GM12878 (cell line): Measurements from ENCODE around the gene HOXD10.

ENCODE experiments used
- BACH1 ChIP-seq: fragments of 450-650 bp; IDR thresholded peaks from 2 replicates; pipeline ENCODE4 v1.6.1; 2017; ENCODE audit warnings: mild to moderate bottlenecking, borderline replicate concordance
- BCL11A ChIP-seq: IDR thresholded peaks from 2 replicates; pipeline ENCODE4 v1.6.1; 2011; ENCODE audit warnings: low read depth, low read length
- CREB1 ChIP-seq: IDR thresholded peaks from 2 replicates; pipeline ENCODE4 v1.6.1; 2012; ENCODE audit warnings: low read depth, mild to moderate bottlenecking, inconsistent platforms
- EED ChIP-seq: sonication (generic); IDR thresholded peaks from 2 replicates; pipeline ENCODE4 v1.6.1; 2016; ENCODE audit warnings: antibody characterized with exemption, low read depth
- HCFC1 ChIP-seq: fragments of 150-350 bp; IDR thresholded peaks from 2 replicates; pipeline ENCODE4 v1.6.1; 2014; ENCODE audit warnings: low read length
- JUNB ChIP-seq: IDR thresholded peaks from 2 replicates; pipeline ENCODE4 v1.6.1; 2016; ENCODE audit warnings: antibody characterized with exemption, mild to moderate bottlenecking
- NR2C1 ChIP-seq: fragments of 450-650 bp; IDR thresholded peaks from 2 replicates; pipeline ENCODE4 v1.6.1; 2017; ENCODE audit warnings: antibody characterized with exemption, mild to moderate bottlenecking, moderate library complexity
- NR2C2 ChIP-seq: IDR thresholded peaks from 2 replicates; pipeline ENCODE4 v1.6.1; 2011; ENCODE audit warnings: borderline replicate concordance, low read depth; ENCODE audit not compliant: control insufficient read depth, insufficient read length
- RFX5 ChIP-seq: IDR thresholded peaks from 2 replicates; pipeline ENCODE4 v1.6.1; 2011; ENCODE audit warnings: low read depth, low read length, improper control_type of control experiment
- TF ChIP-seq, protein P1 (sequence below): IDR thresholded peaks from 2 replicates; pipeline ENCODE4 v1.6.1; 2012; ENCODE audit warnings: mild to moderate bottlenecking, low read depth, low read length
- TF ChIP-seq, protein P2 (sequence below): IDR thresholded peaks from 2 replicates; pipeline ENCODE4 v1.6.1; 2011; ENCODE audit warnings: low read depth, low read length, improper control_type of control experiment, borderline replicate concordance
- TF ChIP-seq, protein P3 (sequence below), 3 experiments: IDR thresholded peaks in 2 of 3; conservative IDR thresholded peaks in 1 of 3; 2 replicates each; pipeline ENCODE4 v1.5.1; 2011; ENCODE audit warnings: low read depth in 3 of 3, low read length in 3 of 3, mild to moderate bottlenecking in 3 of 3, control low read depth in 2 of 3, moderate library complexity in 2 of 3, inconsistent platforms in 1 of 3, mixed read lengths in 1 of 3; ENCODE audit not compliant: control insufficient read depth in 2 of 3, insufficient read depth in 1 of 3; ENCODE audit errors: extremely low read depth in 1 of 3

DNA sequence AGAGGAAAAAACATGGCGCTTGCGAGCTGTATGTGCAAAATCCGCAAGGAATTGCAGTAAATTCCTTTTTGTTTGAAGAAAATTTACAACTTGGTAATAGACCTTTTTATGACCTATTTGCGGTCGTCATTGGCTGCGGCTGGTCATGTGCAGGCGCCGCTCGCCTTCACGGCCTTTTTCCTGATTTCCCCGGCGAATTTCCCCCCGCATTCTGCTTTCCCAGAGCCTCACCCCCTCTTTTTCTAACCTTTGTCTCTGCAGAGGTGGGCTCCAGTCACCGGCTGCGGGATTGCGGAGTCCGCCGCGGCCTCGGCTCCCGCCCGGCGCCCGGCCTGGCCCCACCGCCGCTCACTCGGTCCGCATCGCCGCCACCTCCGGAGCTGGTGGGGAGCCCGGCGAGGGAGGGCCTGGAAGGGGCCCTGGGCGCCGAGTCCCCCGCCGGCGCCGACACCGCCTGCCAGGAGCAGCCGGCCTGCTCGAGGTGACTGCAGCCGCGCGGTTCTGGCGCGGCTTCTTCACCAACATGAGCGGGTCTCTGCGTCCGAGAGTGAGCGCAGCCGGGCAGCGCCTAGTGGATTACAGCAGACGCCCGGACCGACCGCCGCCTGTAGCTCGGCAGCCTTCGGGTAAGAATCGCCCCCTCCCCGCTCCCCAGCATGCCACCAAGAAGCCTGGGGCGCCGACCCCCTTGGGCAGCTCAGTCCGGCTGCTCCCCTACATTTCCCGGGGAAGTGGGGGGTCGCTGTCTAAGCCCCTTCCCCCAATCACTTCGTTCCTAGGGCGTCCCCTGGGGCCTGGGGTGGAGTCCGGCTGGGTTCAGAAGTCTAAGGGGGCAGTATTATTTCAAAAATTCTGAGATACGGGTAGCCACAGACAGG lies 20.0 kb downstream of the HOXD10 start:
- TF ChIP-seq CREB1 (no peak), EED (no peak), HCFC1 (no peak), BACH1 (no peak), JUNB (no peak), NR2C2 (no peak), RFX5 (no peak), BCL11A (no peak), NR2C1 (no peak)
- TF ChIP-seq, protein P1, sequence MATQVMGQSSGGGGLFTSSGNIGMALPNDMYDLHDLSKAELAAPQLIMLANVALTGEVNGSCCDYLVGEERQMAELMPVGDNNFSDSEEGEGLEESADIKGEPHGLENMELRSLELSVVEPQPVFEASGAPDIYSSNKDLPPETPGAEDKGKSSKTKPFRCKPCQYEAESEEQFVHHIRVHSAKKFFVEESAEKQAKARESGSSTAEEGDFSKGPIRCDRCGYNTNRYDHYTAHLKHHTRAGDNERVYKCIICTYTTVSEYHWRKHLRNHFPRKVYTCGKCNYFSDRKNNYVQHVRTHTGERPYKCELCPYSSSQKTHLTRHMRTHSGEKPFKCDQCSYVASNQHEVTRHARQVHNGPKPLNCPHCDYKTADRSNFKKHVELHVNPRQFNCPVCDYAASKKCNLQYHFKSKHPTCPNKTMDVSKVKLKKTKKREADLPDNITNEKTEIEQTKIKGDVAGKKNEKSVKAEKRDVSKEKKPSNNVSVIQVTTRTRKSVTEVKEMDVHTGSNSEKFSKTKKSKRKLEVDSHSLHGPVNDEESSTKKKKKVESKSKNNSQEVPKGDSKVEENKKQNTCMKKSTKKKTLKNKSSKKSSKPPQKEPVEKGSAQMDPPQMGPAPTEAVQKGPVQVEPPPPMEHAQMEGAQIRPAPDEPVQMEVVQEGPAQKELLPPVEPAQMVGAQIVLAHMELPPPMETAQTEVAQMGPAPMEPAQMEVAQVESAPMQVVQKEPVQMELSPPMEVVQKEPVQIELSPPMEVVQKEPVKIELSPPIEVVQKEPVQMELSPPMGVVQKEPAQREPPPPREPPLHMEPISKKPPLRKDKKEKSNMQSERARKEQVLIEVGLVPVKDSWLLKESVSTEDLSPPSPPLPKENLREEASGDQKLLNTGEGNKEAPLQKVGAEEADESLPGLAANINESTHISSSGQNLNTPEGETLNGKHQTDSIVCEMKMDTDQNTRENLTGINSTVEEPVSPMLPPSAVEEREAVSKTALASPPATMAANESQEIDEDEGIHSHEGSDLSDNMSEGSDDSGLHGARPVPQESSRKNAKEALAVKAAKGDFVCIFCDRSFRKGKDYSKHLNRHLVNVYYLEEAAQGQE, result no peak
- TF ChIP-seq, protein P2, sequence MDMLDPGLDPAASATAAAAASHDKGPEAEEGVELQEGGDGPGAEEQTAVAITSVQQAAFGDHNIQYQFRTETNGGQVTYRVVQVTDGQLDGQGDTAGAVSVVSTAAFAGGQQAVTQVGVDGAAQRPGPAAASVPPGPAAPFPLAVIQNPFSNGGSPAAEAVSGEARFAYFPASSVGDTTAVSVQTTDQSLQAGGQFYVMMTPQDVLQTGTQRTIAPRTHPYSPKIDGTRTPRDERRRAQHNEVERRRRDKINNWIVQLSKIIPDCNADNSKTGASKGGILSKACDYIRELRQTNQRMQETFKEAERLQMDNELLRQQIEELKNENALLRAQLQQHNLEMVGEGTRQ, result no peak
- TF ChIP-seq, protein P3, sequence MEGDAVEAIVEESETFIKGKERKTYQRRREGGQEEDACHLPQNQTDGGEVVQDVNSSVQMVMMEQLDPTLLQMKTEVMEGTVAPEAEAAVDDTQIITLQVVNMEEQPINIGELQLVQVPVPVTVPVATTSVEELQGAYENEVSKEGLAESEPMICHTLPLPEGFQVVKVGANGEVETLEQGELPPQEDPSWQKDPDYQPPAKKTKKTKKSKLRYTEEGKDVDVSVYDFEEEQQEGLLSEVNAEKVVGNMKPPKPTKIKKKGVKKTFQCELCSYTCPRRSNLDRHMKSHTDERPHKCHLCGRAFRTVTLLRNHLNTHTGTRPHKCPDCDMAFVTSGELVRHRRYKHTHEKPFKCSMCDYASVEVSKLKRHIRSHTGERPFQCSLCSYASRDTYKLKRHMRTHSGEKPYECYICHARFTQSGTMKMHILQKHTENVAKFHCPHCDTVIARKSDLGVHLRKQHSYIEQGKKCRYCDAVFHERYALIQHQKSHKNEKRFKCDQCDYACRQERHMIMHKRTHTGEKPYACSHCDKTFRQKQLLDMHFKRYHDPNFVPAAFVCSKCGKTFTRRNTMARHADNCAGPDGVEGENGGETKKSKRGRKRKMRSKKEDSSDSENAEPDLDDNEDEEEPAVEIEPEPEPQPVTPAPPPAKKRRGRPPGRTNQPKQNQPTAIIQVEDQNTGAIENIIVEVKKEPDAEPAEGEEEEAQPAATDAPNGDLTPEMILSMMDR (IDR thresholded peaks at IDR 0.05 in 2 of 3, conservative IDR thresholded peaks at IDR 0.05 in 1 of 3; ENCODE audit: control insufficient read depth in 2 of 3, extremely low read depth in 1 of 3, insufficient read depth in 1 of 3, low read depth in 3 of 3, low read length in 3 of 3), result no peak
